ENCODE measurements around the gene MCM5.
A peak's percentile ranks its signal among the peaks of the same experiment; 100 is the strongest.
"Not testable (repeated sequence)": the region's sequence is repeated elsewhere in the genome, so short reads cannot be mapped to it uniquely, and the experiment has no call there.

MCM5 gene

DNA sequence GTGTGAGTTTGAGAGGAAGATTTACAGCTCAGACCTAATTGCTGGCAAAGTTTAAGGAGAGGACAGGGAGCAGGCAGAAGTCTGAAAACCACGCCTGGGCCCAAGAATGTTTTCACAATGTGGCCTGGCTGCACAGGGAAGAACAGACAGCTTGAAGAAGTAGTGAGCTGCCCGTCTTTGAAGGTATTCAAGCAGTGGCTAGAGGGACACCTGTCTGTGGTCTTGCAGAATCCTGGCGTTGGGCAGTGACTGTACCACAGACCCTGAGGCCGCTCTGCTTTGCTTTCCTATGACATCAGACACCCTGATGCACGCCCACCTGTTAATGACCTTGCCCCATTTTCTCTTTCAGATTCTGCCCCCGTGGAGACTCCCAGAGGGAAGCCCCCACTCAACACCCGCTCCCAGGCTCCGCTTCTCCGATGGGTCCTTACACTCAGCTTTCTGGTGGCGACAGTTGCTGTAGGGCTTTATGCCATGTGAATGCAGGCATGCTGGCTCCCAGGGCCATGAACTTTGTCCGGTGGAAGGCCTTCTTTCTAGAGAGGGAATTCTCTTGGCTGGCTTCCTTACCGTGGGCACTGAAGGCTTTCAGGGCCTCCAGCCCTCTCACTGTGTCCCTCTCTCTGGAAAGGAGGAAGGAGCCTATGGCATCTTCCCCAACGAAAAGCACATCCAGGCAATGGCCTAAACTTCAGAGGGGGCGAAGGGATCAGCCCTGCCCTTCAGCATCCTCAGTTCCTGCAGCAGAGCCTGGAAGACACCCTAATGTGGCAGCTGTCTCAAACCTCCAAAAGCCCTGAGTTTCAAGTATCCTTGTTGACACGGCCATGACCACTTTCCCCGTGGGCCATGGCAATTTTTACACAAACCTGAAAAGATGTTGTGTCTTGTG, 6.6 kb upstream of the MCM5 start:
- Histone ChIP-seq H3K4me3 (no peak overlapping the region), H3K4me2 (0 out of 22 replicates have a peak overlapping the region, but pooled peaks of 1 of the 11 experiments have one; percentile 0), H3K4me1 (peaks cover 29 to 64% (median 39%) of the 10 kb centered on the region in 10 experiments), H3K27me3 (no peaks in the 10 kb centered on the region), H3K9me3 (replicated peaks in 1 of 11) (no peaks in the 10 kb centered on the region), H3K27ac (0 out of 22 replicates have a peak overlapping the region, but pooled peaks of 1 of the 11 experiments have one; percentile 1), H3K36me3 (peaks cover 0 to 64% (median 8%) of the 10 kb centered on the region in 11 experiments; a peak in 11 of 22 replicates), H4K20me1 (peaks cover 0 to 62% (median 0%) of the 10 kb centered on the region in 11 experiments; a peak in 6 of 22 replicates), H3K9ac (no peak overlapping the region)
- no peak for TF ChIP-seq Cebpa-rat (IDR thresholded peaks at IDR 0.05)

DNA sequence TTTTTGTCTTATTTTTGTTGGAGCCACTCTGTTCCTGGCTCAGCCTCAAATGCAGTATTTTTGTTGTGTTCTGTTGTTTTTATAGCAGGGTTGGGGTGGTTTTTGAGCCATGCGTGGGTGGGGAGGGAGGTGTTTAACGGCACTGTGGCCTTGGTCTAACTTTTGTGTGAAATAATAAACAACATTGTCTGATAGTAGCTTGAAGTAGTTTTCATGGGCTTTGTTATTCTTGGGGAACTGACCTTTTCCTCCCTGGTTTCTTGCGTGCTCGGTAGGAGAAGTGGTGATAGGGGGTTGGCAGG, 6.0 kb upstream of the MCM5 start:
- H3K9ac ChIP-seq = no peak overlapping the region
- no peaks in the 10 kb centered on the region for H3K27me3 ChIP-seq
- no peak overlapping the region for H3K4me3 ChIP-seq
- H3K36me3 ChIP-seq = peaks cover 0 to 58% (median 8%) of the 10 kb centered on the region in 11 experiments; a peak in 11 of 22 replicates
- no peak for TF ChIP-seq Cebpa-rat (IDR thresholded peaks at IDR 0.05)
- H3K27ac ChIP-seq = 0 out of 22 replicates have a peak overlapping the region, but pooled peaks of 1 of the 11 experiments have one; percentile 1
- peaks cover 32 to 67% (median 44%) of the 10 kb centered on the region in 10 experiments for H3K4me1 ChIP-seq
- peaks cover 0 to 56% (median 0%) of the 10 kb centered on the region in 11 experiments; a peak in 6 of 22 replicates for H4K20me1 ChIP-seq
- no peak overlapping the region for H3K4me2 ChIP-seq
- no peaks in the 10 kb centered on the region for H3K9me3 ChIP-seq (replicated peaks in 1 of 11)

DNA sequence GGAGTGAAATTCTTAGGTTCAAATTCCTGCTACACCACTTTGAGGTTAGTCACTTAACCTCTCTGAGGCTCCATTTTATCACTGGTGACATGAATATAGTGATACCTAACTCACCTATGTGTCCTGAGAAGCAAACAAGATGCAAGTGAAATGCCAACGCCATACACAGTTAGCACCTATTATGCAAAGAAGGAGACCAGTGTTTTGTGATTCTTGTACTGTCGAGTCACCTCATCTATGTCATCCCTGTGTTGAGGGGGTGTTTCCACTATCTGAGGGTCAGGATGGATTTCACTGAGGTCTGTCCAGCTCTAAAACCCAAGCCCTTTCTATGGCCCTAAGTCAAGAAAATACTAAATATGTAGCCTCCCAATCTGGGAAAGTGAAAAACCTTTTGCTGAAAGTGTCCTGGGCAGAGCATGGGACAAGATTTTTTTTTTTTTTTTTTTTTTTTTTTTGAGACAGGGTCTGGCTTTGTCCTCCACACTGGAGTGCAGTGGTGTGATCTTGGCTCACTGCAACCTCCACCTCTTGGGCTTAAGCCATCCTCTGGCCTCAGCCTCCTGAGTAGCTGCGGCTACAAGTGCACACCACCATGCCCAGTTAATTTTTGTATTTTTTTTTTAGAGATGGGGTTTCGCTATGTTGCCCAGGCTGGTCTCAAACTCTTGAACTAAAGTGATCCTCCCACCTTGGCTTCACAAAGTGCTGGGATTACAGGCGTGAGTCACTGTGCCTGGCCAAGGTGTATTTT, 5.0 kb upstream of the MCM5 start:
- Histone ChIP-seq H3K36me3 (peaks cover 0 to 49% (median 5%) of the 10 kb centered on the region in 11 experiments; a peak in 11 of 22 replicates), H4K20me1 (peaks cover 0 to 47% (median 0%) of the 10 kb centered on the region in 11 experiments; a peak in 6 of 22 replicates), H3K27ac (peak overlapping the region in 2 of 11 experiments; percentile 83 to 87; a peak in 2 of 22 replicates), H3K9ac (no peak overlapping the region), H3K4me2 (no peak overlapping the region), H3K4me1 (peaks cover 38 to 70% (median 51%) of the 10 kb centered on the region in 10 experiments), H3K9me3 (replicated peaks in 1 of 11) (no peaks in the 10 kb centered on the region), H3K4me3 (no peak overlapping the region), H3K27me3 (no peaks in the 10 kb centered on the region)
- no peak for TF ChIP-seq Cebpa-rat (IDR thresholded peaks at IDR 0.05)

DNA sequence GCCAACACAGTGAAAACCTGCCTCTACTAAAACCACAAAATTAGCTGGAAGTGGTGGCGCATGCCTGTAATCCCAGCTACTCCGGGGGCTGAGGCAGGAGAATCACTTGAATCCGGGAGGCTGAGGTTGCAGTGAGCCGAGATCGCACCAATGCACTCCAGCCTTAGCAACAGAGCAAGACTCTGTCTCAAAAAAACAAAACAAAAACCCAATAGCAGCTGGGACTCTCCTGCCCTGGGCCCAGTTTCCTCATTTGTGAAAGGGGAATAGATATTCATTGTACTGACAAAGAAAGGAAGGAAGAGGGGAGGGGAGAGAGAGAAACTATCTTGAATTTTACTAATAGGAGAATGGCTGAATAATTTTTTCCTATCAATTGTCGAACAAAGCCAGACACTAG, 3.3 kb upstream of the MCM5 start:
- Histone ChIP-seq H3K27ac (peak overlapping the region; percentile 21 to 98 (median 83); a peak in 21 of 22 replicates), H4K20me1 (peaks cover 0 to 33% (median 0%) of the 10 kb centered on the region in 11 experiments; a peak in 6 of 22 replicates), H3K9ac (peak overlapping the region in 10 of 11 experiments; percentile 10 to 72 (median 67); a peak in 18 of 22 replicates), H3K4me1 (peaks cover 50 to 82% (median 63%) of the 10 kb centered on the region in 10 experiments), H3K4me2 (peak overlapping the region; percentile 17 to 86 (median 56); a peak in 21 of 22 replicates), H3K36me3 (peaks cover 0 to 33% (median 9%) of the 10 kb centered on the region in 11 experiments; a peak in 16 of 22 replicates)
- not testable (repeated sequence) for H3K27me3 ChIP-seq; H3K4me3 ChIP-seq; H3K9me3 ChIP-seq (replicated peaks in 1 of 11)

DNA sequence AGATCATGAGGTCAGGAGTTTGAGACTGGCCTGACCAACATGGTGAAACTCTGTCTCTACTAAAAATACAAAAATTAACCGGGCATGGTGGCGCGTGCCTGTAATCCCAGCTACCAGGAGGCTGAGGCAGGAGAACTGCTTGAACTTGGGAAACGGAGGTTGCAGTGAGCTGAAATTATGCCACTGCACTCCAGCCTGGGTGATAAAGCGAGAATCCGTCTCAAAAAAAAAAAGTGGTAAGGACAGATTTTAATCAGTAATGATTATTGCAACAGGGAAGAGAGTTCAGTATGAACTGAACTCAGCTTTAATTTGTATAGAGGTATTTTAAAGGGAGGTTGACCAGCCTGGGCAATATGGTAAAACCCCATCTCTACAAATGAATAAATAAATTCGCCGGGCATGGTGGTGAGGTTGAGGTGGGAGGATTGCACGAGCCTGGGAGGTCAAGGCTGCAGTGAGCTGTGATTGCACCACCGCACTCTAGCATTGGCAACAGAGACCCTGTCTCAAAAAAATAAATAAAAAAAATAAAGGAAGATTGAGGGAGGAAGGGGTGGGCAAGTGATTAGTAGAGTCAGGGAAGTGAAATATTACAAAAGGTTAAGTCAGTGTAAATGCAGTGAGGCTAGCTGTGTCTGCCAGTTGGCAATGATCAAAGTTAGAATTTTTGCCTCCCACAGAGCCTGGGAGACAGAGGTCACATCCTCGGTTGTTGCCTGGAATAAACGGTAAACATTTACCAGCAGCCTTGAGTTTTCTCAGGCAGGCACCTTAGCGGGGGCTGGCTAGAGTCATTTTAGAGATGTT, 2.6 kb upstream of the MCM5 start:
- peak overlapping the region; percentile 21 to 98 (median 83); a peak in 21 of 22 replicates for H3K27ac ChIP-seq

DNA sequence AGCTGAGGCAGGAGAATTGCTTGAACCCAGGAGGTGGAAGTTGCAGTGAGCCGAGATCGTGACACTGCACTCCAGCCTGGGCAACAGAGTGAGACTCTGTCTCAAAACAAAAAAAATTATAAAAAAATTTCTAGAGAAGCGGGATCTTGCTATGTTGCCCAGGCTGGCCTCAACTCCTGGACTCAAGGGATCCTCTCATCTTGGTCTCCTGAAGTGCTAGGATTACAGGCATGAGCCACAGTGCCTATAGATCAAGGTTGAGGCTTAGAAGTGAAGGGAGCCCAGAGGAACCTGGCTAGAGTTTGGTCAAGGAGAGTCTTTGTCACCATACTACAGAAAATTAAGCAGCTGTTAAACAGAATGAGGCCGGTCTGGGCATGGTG, 1.4 kb upstream of the MCM5 start:
- no peak overlapping the region for H3K4me3 ChIP-seq
- no peak for TF ChIP-seq Cebpa-rat (IDR thresholded peaks at IDR 0.05)
- peaks cover 58 to 84% (median 72%) of the 10 kb centered on the region in 10 experiments for H3K4me1 ChIP-seq
- no peaks in the 10 kb centered on the region for H3K9me3 ChIP-seq (replicated peaks in 1 of 11)
- peak overlapping the region in 9 of 11 experiments; percentile 1 to 98 (median 86); a peak in 10 of 22 replicates for H3K4me2 ChIP-seq
- peaks cover 13 to 31% (median 26%) of the 10 kb centered on the region in 11 experiments for H3K36me3 ChIP-seq
- H4K20me1 ChIP-seq = peaks cover 0 to 14% (median 0%) of the 10 kb centered on the region in 11 experiments; a peak in 5 of 22 replicates
- peak overlapping the region in 1 of 11 experiments; percentile 93; a peak in 3 of 22 replicates for H3K9ac ChIP-seq
- H3K27ac ChIP-seq = peak overlapping the region in 8 of 11 experiments; percentile 87 to 98 (median 95); a peak in 18 of 22 replicates
- no peaks in the 10 kb centered on the region for H3K27me3 ChIP-seq

More for the DNA sequence above, 2.6 kb upstream of the MCM5 start:
- Histone ChIP-seq H3K27me3 (no peaks in the 10 kb centered on the region), H3K36me3 (peaks cover 6 to 29% (median 16%) of the 10 kb centered on the region in 11 experiments; a peak in 18 of 22 replicates), H3K4me3 (no peak overlapping the region), H3K9me3 (replicated peaks in 1 of 11) (no peaks in the 10 kb centered on the region), H3K9ac (peak overlapping the region in 10 of 11 experiments; percentile 5 to 71 (median 65); a peak in 17 of 22 replicates), H3K4me1 (peaks cover 53 to 82% (median 63%) of the 10 kb centered on the region in 10 experiments), H4K20me1 (peaks cover 0 to 26% (median 0%) of the 10 kb centered on the region in 11 experiments; a peak in 6 of 22 replicates), H3K4me2 (peak overlapping the region; percentile 17 to 86 (median 56); a peak in 20 of 22 replicates)
- TF ChIP-seq Cebpa-rat (IDR thresholded peaks at IDR 0.05) = no peak

DNA sequence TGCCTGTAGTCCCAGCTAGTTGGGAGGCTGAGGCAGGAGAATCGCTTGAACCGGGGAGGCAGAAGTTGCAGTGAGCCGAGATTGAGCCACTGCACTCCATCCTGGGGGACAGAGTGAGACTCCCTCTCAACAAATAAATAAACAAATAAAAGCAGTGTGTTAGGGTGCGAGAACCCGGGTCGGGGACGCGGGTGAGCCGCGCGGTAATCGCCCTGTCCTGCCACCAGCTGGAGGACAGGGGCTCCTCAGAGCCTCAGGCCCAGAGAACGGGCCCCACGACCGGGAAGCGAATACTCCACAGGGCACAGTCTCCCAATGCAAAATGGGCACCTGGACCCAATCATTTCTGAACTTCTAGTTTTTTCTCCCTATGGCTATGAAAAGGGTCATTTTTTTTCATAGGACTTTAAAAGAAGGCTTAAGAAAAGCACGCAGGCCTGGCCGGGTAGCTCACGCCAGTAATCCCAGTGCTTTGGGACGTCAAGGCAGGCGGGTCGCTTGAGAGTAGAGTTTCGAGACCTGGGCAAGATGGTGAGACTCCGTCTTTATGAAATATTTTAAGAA, 744 bp upstream of the MCM5 start:
- Histone ChIP-seq H3K27ac (peak overlapping the region; percentile 70 to 98 (median 95)), H4K20me1 (peaks cover 0 to 8% (median 0%) of the 10 kb centered on the region in 11 experiments; a peak in 1 of 22 replicates), H3K4me3 (peak overlapping the region; percentile 82 to 97 (median 90)), H3K9ac (peak overlapping the region; percentile 77 to 99 (median 96)), H3K4me2 (peak overlapping the region; percentile 71 to 98 (median 86)), H3K9me3 (replicated peaks in 1 of 11) (no peaks in the 10 kb centered on the region), H3K27me3 (no peaks in the 10 kb centered on the region), H3K4me1 (peaks cover 58 to 87% (median 73%) of the 10 kb centered on the region in 10 experiments), H3K36me3 (peaks cover 10 to 35% (median 32%) of the 10 kb centered on the region in 11 experiments)
- TF ChIP-seq Cebpa-rat (IDR thresholded peaks at IDR 0.05) = no peak
